HepG2 (cell line): ENCODE measurements around the gene ZFP62. TPM values are rescaled to one million over a fixed set of nuclear protein-coding genes. Genes with fewer than 3 reads are reported as not detected.

Experiments used
- BCL6 ChIP-seq: IDR thresholded peaks from 2 replicates; pipeline ENCODE4 v1.6.1; 2016; ENCODE audit warnings: missing genetic modification reagents, missing compliant biosample characterization
- DDIT3 ChIP-seq: sonication (generic); formaldehyde crosslinking; IDR thresholded peaks from 2 replicates; pipeline ENCODE4 v1.4.0; 2020; ENCODE audit warnings: mild to moderate bottlenecking, missing genetic modification reagents
- ESRRA ChIP-seq: sonication (generic); formaldehyde crosslinking; IDR thresholded peaks from 2 replicates; pipeline ENCODE4 v1.5.1; 2020; ENCODE audit warnings: mild to moderate bottlenecking, low read depth, missing genetic modification reagents
- HOMEZ ChIP-seq: IDR thresholded peaks from 2 replicates; pipeline ENCODE4 v1.6.1; 2016; ENCODE audit warnings: low read depth
- MTA1 ChIP-seq: sonication (generic); formaldehyde crosslinking; IDR thresholded peaks from 2 replicates; pipeline ENCODE4 v1.4.0; 2020; ENCODE audit warnings: missing genetic modification reagents, mild to moderate bottlenecking, borderline replicate concordance
- NR0B2 ChIP-seq: sonication (generic); formaldehyde crosslinking; IDR thresholded peaks from 2 replicates; pipeline ENCODE4 v1.4.0; 2020; ENCODE audit warnings: mild to moderate bottlenecking, missing genetic modification reagents
- RNF219 ChIP-seq: sonication (generic); formaldehyde crosslinking; IDR thresholded peaks from 2 replicates; pipeline ENCODE4 v1.5.0; 2020; ENCODE audit warnings: mild to moderate bottlenecking, missing genetic modification reagents
- ZBTB26 ChIP-seq: IDR thresholded peaks from 2 replicates; pipeline ENCODE4 v1.6.1; 2016; ENCODE audit warnings: missing compliant biosample characterization, missing genetic modification reagents, borderline replicate concordance
- ZBTB46 ChIP-seq: sonication (generic); formaldehyde crosslinking; IDR thresholded peaks from 2 replicates; pipeline ENCODE4 v1.4.0; 2020; ENCODE audit warnings: mild to moderate bottlenecking, missing genetic modification reagents, borderline replicate concordance
- ZNF333 ChIP-seq: sonication (generic); formaldehyde crosslinking; IDR thresholded peaks from 2 replicates; pipeline ENCODE4 v1.4.0; 2020; ENCODE audit warnings: mild to moderate bottlenecking, missing genetic modification reagents, borderline replicate concordance
- ZNF460 ChIP-seq: sonication (generic); formaldehyde crosslinking; IDR thresholded peaks from 2 replicates; pipeline ENCODE4 v1.5.1; 2020; ENCODE audit warnings: missing genetic modification reagents, mild to moderate bottlenecking, borderline replicate concordance
- ZNF557 ChIP-seq: sonication (generic); formaldehyde crosslinking; IDR thresholded peaks from 2 replicates; pipeline ENCODE4 v1.4.0; 2020; ENCODE audit warnings: missing genetic modification reagents
- ZNF615 ChIP-seq: sonication (generic); formaldehyde crosslinking; IDR thresholded peaks from 2 replicates; pipeline ENCODE4 v1.5.0; 2020; ENCODE audit warnings: mild to moderate bottlenecking, missing genetic modification reagents, borderline replicate concordance
- ZNF629 ChIP-seq: sonication (generic); formaldehyde crosslinking; conservative IDR thresholded peaks from 2 replicates; pipeline ENCODE4 v1.5.0; 2020; ENCODE audit warnings: missing genetic modification reagents
- ZNF788 ChIP-seq: sonication (generic); formaldehyde crosslinking; IDR thresholded peaks from 2 replicates; pipeline ENCODE4 v1.5.0; 2020; ENCODE audit warnings: mild to moderate bottlenecking, missing genetic modification reagents, borderline replicate concordance
- ZSCAN20 ChIP-seq: sonication (generic); formaldehyde crosslinking; IDR thresholded peaks from 2 replicates; pipeline ENCODE4 v1.4.0; 2020; ENCODE audit warnings: missing genetic modification reagents, mild to moderate bottlenecking, borderline replicate concordance
- ZUFSP ChIP-seq: sonication (generic); formaldehyde crosslinking; IDR thresholded peaks from 2 replicates; pipeline ENCODE4 v1.9.0; 2021; ENCODE audit warnings: missing genetic modification reagents, mild to moderate bottlenecking, borderline replicate concordance
- polyA plus RNA-seq, 8 experiments: library from polyadenylated mRNA; depleted of rRNA in 3 of 8; stranded (reverse) in 7 of 8; unstranded in 1 of 8; fragments of >200 nt; fragmentation: Illumina TruSeq in 4 of 8; extraction: Trizol in 4 of 8; gene quantifications; 2 replicates each; pipeline versions ENCODE4 v1.2.1 to v1.2.3, GENCODE V29; 2011 to 2016; ENCODE audit warnings: low read depth in 4 of 8, missing spikeins in 1 of 8, mixed read lengths in 1 of 8; ENCODE audit not compliant: insufficient read depth in 1 of 8
- total RNA-seq, 5 experiments: library from RNA; depleted of rRNA; stranded (reverse); fragments of >200 nt; fragmentation: Illumina TruSeq; extraction: Trizol; gene quantifications; 2 replicates each; pipeline ENCODE4 v1.2.3, GENCODE V29; 2016; ENCODE audit warnings: low read depth in 1 of 5

Gene ZFP62
- total and polyA plus RNA-seq, 2 of the 13 experiments (the other 11 are each of a cell fraction or from before 2014, with no cell fraction given): 8.2 to 19.4 TPM

- TF ChIP-seq ZSCAN20 (CRISPR knock-in tag): 0 out of 2 replicates have a peak, but pooled peaks have one; percentile 19
- 0 out of 2 replicates have a peak, but pooled peaks have one; percentile 44 for TF ChIP-seq NR0B2 (CRISPR knock-in tag)
- peak; percentile 69; the same call in 1 of the 2 replicates for TF ChIP-seq ZNF788 (CRISPR knock-in tag)
- 0 out of 2 replicates have a peak, but pooled peaks have one; percentile 19 for TF ChIP-seq ZNF629 (CRISPR knock-in tag)
- no peak for TF ChIP-seq ZBTB46
- TF ChIP-seq MTA1: peak; percentile 57; the same call in 1 of the 2 replicates
- TF ChIP-seq DDIT3 (CRISPR knock-in tag): no peak
- no peak for TF ChIP-seq ZBTB26
- no peak for TF ChIP-seq HOMEZ (CRISPR knock-in tag)
- TF ChIP-seq ZNF460 (CRISPR knock-in tag): no peak
- 0 out of 2 replicates have a peak, but pooled peaks have one; percentile 63 for TF ChIP-seq ZNF557
- no peak for TF ChIP-seq BCL6 (CRISPR knock-in tag)
- TF ChIP-seq RNF219: no peak
- TF ChIP-seq ZNF333 (CRISPR knock-in tag): 0 out of 2 replicates have a peak, but pooled peaks have one; percentile 81
- no peak for TF ChIP-seq ZUFSP (CRISPR knock-in tag)
- TF ChIP-seq ZNF615 (CRISPR knock-in tag): no peak
- TF ChIP-seq ESRRA (CRISPR knock-in tag): peak; percentile 67; the same call in 1 of the 2 replicates
Observed at GRCh38 chr5:180802325-180803180, 58.5 kb downstream of the ZFP62 start, which contains the start of gene MGAT1 (continued).
